Measurements from ENCODE around the gene RPL37.

DNA sequence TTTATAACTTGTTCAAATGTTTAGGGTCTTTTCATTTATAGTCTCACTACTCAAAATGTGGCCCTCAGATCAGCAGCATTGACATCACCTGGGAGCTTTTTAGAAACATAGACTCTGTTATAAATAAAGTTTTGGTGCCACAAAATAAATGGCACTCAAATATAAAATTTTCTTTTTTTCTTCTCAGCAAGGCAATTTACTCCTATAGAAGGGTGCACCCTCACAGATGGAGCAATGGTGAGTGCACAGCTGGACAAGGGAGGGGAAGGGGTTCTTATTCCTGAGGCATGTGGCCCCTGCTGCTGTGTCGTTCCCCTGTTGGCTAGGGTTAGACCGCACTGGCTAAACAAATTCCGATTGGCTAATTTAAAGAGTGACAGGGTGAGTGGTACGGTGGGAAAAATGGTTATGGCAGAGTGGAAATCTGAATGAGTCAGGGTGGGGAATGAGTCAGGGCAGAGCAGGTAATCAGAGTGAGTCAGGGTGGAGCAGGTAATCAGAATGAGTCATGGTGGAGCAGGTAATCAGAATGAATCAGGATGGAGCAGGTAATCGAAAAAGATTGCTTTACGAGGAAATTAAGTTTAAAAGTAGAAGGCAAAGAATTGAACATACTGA lies 42.5 kb upstream of the RPL37 start:
- TF ChIP-seq POLR2A (IDR thresholded peaks at IDR 0.05; ENCODE audit: low read length), result no peak
- TF ChIP-seq GATA1 (IDR thresholded peaks at IDR 0.05; ENCODE audit: low read depth, low read length), result no peak

All from erythroblast (primary cell).